ENCODE measurements around the gene PPA2.

PPA2 gene

GRCh38 chr4:105473324-105474098 is at the start of gene PPA2:
Gene PPA2 (minus strand): TSS chr4:105474062. CDS start chr4:105474050, 12 bp downstream.
- peak; percentile 41 to 86 for DNase-seq (ENCODE audit: low read depth in 1 of 2, low spot score in 1 of 2)
- in situ Hi-C loops (cut with HindIII; ENCODE audit: low pct_unique_long_range_greater_than_20kb, low sequenced_read_pairs) = no loop called here

GRCh38 chr4:105520819-105521790 is 47.2 kb upstream of the PPA2 start:
- TF ChIP-seq JUND (IDR thresholded peaks at IDR 0.05; ENCODE audit: low read depth) = no peak
- peak in 1 of 2 experiments; percentile 68 for DNase-seq (ENCODE audit: low read depth in 1 of 2, low spot score in 1 of 2)
- in situ Hi-C loops (cut with HindIII; ENCODE audit: low pct_unique_long_range_greater_than_20kb, low sequenced_read_pairs) = no loop called here

More at GRCh38 chr4:105473324-105474098, at the start of gene PPA2:
- no peak for TF ChIP-seq JUND (IDR thresholded peaks at IDR 0.05; ENCODE audit: low read depth)

DNA sequence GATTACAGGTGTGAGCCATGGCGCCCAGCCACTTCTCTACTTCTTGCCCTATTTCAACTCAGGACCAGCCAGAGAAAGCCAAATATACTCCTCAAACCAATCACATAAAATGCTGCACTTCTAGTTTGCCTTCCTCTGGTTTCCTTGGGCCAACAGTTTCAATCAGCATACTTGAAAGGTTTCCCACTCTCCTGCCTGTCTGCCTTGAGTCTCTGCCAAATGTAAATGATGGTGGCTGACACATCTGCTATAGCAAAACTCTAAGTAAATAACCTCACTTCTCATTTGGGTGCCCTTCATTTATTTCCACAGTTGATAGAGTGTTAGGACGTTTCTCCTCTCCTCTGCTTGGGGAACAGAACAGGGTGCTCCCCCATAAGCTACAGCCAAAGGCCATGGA is 36.4 kb upstream of the PPA2 start:
- DNase-seq (ENCODE audit: low read depth in 1 of 2, low spot score in 1 of 2) = peak in 1 of 2 experiments; percentile 6
- in situ Hi-C loops (cut with HindIII; ENCODE audit: low pct_unique_long_range_greater_than_20kb, low sequenced_read_pairs) = no loop called here

GRCh38 chr4:105509714-105510113 is 35.9 kb upstream of the PPA2 start:
- in situ Hi-C loops (cut with HindIII; ENCODE audit: low pct_unique_long_range_greater_than_20kb, low sequenced_read_pairs) = no loop called here
- no peak for DNase-seq (ENCODE audit: low read depth in 1 of 2, low spot score in 1 of 2)
- TF ChIP-seq JUND (IDR thresholded peaks at IDR 0.05; ENCODE audit: low read depth) = no peak

More for the DNA sequence above, 36.4 kb upstream of the PPA2 start:
- no peak for TF ChIP-seq JUND (IDR thresholded peaks at IDR 0.05; ENCODE audit: low read depth)

DNA sequence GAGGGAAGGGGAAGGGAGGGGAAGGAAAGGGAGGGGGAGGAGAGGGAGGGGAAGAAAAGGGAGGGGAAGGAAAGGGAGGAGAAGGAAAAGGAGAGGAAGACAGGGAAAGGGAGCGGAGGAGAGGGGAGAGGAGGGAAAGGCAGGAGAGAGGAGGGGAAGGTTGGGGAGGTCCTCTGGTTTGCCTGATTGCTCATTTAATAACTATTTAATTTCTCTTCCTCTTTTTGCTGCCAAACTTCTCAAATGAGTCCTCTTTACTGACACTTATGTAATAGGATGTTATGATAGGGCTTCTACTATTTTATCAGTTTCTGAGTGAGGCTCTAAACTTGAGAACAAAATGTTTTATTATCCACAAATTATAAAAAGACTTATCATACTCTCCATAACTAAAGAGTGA is 35.4 kb upstream of the PPA2 start:
- in situ Hi-C loops (cut with HindIII; ENCODE audit: low pct_unique_long_range_greater_than_20kb, low sequenced_read_pairs) = no loop called here
- no peak for DNase-seq (ENCODE audit: low read depth in 1 of 2, low spot score in 1 of 2)
- no peak for TF ChIP-seq JUND (IDR thresholded peaks at IDR 0.05; ENCODE audit: low read depth)

DNA sequence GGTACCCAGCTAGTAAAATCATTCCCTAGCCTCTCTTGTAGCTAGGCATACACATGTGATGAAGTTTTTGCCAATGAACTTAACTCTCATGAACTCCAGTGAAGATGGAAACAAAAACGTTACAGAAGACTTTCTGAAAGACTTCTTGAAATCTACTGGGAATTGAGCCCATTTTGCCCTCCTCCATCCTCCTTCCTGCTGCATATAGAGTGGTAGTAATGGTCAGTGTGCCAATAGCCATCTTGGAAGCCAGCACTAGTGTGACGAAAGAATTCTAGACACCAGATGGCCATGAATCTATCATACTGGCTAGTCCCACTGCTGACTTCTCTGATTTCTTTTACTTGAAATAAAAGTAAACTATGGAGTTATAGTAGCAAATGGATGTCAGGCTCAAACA is 30.9 kb upstream of the PPA2 start:
- TF ChIP-seq JUND (IDR thresholded peaks at IDR 0.05; ENCODE audit: low read depth) = no peak
- no peak for DNase-seq (ENCODE audit: low read depth in 1 of 2, low spot score in 1 of 2)
- in situ Hi-C loops (cut with HindIII; ENCODE audit: low pct_unique_long_range_greater_than_20kb, low sequenced_read_pairs) = no loop called here

DNA sequence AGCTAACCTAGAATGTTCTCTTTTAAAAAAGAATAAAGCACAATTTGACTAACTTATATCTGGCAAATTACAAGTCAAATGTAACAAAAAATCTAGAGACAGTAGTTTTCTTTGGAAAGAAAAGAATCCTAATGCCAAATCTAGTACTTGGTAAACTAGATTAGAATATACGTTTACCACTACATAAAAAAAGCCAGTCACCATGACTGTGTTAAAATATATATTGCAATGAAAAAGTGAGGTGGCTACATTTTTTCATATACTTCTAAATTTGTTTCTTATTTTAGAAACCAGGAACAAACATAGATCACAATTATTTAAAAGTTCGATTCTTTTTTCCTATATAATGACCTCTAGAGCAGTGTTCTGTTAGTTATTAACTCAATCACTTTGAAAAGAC is 29.6 kb upstream of the PPA2 start:
- no peak for TF ChIP-seq JUND (IDR thresholded peaks at IDR 0.05; ENCODE audit: low read depth)
- in situ Hi-C loops (cut with HindIII; ENCODE audit: low pct_unique_long_range_greater_than_20kb, low sequenced_read_pairs) = no loop called here

GRCh38 chr4:105496899-105497298 is 23.0 kb upstream of the PPA2 start:
- in situ Hi-C loops (cut with HindIII; ENCODE audit: low pct_unique_long_range_greater_than_20kb, low sequenced_read_pairs) = no loop called here
- DNase-seq (ENCODE audit: low read depth in 1 of 2, low spot score in 1 of 2) = peak in 1 of 2 experiments; percentile 51
- no peak for TF ChIP-seq JUND (IDR thresholded peaks at IDR 0.05; ENCODE audit: low read depth)

More for the DNA sequence above, 29.6 kb upstream of the PPA2 start:
- DNase-seq (ENCODE audit: low read depth in 1 of 2, low spot score in 1 of 2) = no peak

DNA sequence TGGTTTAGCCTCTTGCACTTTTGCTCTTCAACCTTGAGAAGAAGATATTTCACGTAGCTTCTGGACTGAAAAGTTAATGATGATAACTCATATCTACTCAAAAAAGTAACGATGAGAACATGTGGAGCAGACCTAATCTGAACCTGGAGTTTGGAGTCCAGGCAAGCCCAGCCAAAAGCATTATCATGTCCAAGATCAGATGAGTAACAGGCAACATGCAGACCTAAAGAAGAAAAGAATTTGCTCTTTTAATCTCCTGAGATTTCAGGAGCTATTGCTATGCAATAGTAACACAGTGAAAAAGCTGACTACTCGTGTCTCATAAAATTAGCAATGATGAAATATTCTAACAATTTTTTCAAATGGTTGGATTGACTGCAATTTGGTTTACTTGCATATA is 21.8 kb upstream of the PPA2 start:
- in situ Hi-C loops (cut with HindIII; ENCODE audit: low pct_unique_long_range_greater_than_20kb, low sequenced_read_pairs) = no loop called here
- no peak for DNase-seq (ENCODE audit: low read depth in 1 of 2, low spot score in 1 of 2)
- no peak for TF ChIP-seq JUND (IDR thresholded peaks at IDR 0.05; ENCODE audit: low read depth)

GRCh38 chr4:105490523-105490922 is 16.7 kb upstream of the PPA2 start:
- no peak for TF ChIP-seq JUND (IDR thresholded peaks at IDR 0.05; ENCODE audit: low read depth)
- DNase-seq (ENCODE audit: low read depth in 1 of 2, low spot score in 1 of 2) = no peak
- in situ Hi-C loops (cut with HindIII; ENCODE audit: low pct_unique_long_range_greater_than_20kb, low sequenced_read_pairs) = no loop called here

DNA sequence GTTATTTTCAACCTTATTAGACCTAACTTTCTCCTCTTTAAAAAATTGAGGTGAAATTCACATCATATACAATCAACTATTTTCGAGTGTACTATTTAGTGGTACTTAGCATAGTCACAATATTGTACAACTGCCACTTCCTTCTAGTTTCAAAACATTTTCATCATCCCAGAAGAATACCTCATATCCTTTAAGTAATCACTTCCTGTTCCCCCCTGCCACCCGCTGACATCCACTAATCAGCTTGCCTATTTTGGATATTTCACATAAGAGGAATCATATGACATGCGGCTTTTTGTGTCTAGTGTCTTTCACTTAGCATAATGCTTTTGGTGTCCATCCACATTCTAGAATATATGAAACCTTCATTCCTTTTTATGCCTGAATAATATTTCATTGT is 10.0 kb upstream of the PPA2 start:
- DNase-seq (ENCODE audit: low read depth in 1 of 2, low spot score in 1 of 2) = no peak
- in situ Hi-C loops (cut with HindIII; ENCODE audit: low pct_unique_long_range_greater_than_20kb, low sequenced_read_pairs) = no loop called here
- no peak for TF ChIP-seq JUND (IDR thresholded peaks at IDR 0.05; ENCODE audit: low read depth)

DNA sequence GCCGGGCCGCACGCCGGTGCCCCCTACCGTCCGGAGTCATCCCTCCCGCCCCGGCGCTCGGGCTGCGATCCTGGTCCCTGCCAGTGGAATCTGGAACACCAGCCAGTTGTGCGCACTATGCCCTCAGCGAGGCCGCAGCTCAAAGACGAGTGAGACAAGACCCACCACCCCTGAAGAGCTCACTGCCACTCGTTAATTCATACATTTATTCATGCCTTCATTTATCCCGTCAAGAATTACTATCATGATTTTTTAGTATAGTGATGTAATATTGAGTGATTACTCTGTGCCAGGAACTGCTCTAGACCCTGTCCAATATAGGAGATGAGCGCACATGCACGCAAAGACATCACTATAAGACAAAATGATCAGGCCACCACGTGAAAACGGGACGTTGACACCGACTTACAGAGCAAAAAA is 247 bp upstream of the PPA2 start:
- no peak for TF ChIP-seq JUND (IDR thresholded peaks at IDR 0.05; ENCODE audit: low read depth)
- DNase-seq (ENCODE audit: low read depth in 1 of 2, low spot score in 1 of 2) = peak; percentile 55 to 88
- in situ Hi-C loops (cut with HindIII; ENCODE audit: low pct_unique_long_range_greater_than_20kb, low sequenced_read_pairs) = no loop called here

DNA sequence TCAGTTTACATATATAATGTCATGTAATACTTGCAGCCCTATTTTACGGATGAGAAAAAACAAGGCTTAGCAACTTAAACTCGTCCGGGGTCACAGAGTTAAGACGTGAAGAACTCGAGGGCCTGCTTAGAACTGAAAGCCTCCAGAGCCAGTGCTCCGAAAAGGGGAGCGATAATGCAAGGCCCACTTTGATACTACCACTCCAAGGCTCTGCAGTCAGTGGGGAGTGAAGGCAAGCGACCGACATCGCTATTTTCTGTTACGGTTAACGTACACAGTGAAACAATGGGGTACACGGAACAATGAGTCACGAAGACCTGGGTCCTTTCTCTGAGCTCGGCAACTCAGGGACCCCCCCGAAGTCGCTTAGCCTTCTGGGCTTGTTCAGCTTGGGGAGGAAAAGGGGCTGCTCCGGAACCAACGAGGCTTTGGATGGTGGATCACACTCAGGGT is 965 bp downstream of the PPA2 start:
- in situ Hi-C loops (cut with HindIII; ENCODE audit: low pct_unique_long_range_greater_than_20kb, low sequenced_read_pairs) = no loop called here
- no peak for DNase-seq (ENCODE audit: low read depth in 1 of 2, low spot score in 1 of 2)
- TF ChIP-seq JUND (IDR thresholded peaks at IDR 0.05; ENCODE audit: low read depth) = no peak
